Diencephalon (tissue), 1 donor: ENCODE results near the gene ZNF317. TPM values are rescaled to one million over a fixed set of nuclear protein-coding genes. Genes with fewer than 3 reads are reported as not detected.

ENCODE experiments used
- total RNA-seq: library from RNA; depleted of rRNA; stranded (reverse); fragments of >200 nt; gene quantifications from one replicate; pipeline ENCODE4 v1.2.3, GENCODE V29; 2014

Gene ZNF317
- 23.8 TPM for total RNA-seq

GRCh38 chr19:9140159-9140874, at the start of gene ZNF317:
Gene ZNF317, plus strand, starts transcription at chr19:9140397. Its CDS starts 15,620 bp downstream, at chr19:9156017.

GRCh38 chr19:9107375-9107774, 32.8 kb upstream of the ZNF317 start, which contains the start of gene OR7G2:
Gene OR7G2, minus strand, starts transcription at chr19:9107475. Its CDS starts 4,232 bp downstream, at chr19:9103243.

GRCh38 chr19:9115307-9115813, 24.8 kb upstream of the ZNF317 start, which contains the start of gene OR7G1:
Gene OR7G1, minus strand, starts transcription at chr19:9115763. Its CDS starts 0 bp downstream, at chr19:9115763.

GRCh38 chr19:9126900-9127405, 13.2 kb upstream of the ZNF317 start, which contains the start of gene OR7G3:
Gene OR7G3, minus strand, starts transcription at chr19:9126950. Its CDS starts 0 bp downstream, at chr19:9126950.

GRCh38 chr19:9178901-9179300, 38.7 kb downstream of the ZNF317 start, which contains the start of gene OR7D2:
Gene OR7D2, plus strand, starts transcription at chr19:9178979. Its CDS starts 6,803 bp downstream, at chr19:9185782.

Other genes starting within 250 kb of the ZNF317 start
- not detected for gene MUC16, start 130.0 kb upstream of the ZNF317 start, total RNA-seq
- gene OR1M1, start 53.3 kb upstream of the ZNF317 start, total RNA-seq = not detected
- 0.23 TPM for gene OR7G2, start 32.9 kb upstream of the ZNF317 start, total RNA-seq
- gene OR7G1, start 24.6 kb upstream of the ZNF317 start, total RNA-seq = not detected
- not detected for gene OR7G3, start 13.4 kb upstream of the ZNF317 start, total RNA-seq
- not detected for gene OR7D2, start 38.6 kb downstream of the ZNF317 start, total RNA-seq
- not detected for gene OR7D4, start 79.2 kb downstream of the ZNF317 start, total RNA-seq
- not detected for gene OR7E24, start 110.5 kb downstream of the ZNF317 start, total RNA-seq
- 19.1 TPM for gene ZNF699, start 169.4 kb downstream of the ZNF317 start, total RNA-seq
- gene ZNF559, start 183.8 kb downstream of the ZNF317 start, total RNA-seq = 37.8 TPM
- gene ZNF177, start 222.6 kb downstream of the ZNF317 start, total RNA-seq = 8.1 TPM